Upper lobe of left lung (tissue), 4 donors: ENCODE data around the gene CLEC4F.

Source experiments
- POLR2A ChIP-seq, 4 donors: fragments of 450-650 bp; IDR thresholded peaks; one replicate each; pipeline ENCODE4 v1.5.1; 2016 to 2017; ENCODE audit warnings: antibody characterized with exemption in 4 of 4, mild to moderate bottlenecking in 2 of 4
- POLR2AphosphoS5 ChIP-seq, 2 donors: sonication (generic); formaldehyde crosslinking; IDR thresholded peaks; one replicate each; pipeline ENCODE4 v1.5.1; 2017; ENCODE audit warnings: antibody characterized with exemption in 2 of 2
- TF ChIP-seq, protein P1 (sequence below), 6 experiments: fragments of 450-650 bp in 4 of 6; fragments of 200-600 bp in 2 of 6; sonication (generic) in 2 of 6; IDR thresholded peaks; one replicate each; pipeline ENCODE4 v1.5.1; 2016 to 2019; ENCODE audit warnings: antibody characterized with exemption in 6 of 6

DNA sequence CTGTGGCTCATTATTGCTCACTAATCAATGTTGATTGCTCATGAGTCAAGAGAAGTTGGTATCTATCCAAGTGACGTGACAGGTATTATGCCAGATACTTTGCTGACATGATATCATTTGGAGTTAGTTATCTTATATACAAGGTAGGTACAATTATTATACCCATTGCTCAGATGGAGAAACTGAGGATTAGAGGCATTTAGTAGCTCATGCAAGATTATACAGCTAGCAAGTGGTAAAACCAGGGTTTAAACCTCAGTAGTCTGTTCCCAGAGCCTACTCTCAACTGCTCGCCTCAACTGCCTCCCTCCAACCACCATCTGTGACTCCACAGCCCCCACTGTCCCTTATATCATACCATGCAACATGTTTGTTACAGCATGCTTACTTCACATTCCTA is 36.1 kb downstream of the CLEC4F start:
- TF ChIP-seq POLR2A (IDR thresholded peaks at IDR 0.05) (no peak), POLR2AphosphoS5 (IDR thresholded peaks at IDR 0.05) (no peak)
- TF ChIP-seq, protein P1, sequence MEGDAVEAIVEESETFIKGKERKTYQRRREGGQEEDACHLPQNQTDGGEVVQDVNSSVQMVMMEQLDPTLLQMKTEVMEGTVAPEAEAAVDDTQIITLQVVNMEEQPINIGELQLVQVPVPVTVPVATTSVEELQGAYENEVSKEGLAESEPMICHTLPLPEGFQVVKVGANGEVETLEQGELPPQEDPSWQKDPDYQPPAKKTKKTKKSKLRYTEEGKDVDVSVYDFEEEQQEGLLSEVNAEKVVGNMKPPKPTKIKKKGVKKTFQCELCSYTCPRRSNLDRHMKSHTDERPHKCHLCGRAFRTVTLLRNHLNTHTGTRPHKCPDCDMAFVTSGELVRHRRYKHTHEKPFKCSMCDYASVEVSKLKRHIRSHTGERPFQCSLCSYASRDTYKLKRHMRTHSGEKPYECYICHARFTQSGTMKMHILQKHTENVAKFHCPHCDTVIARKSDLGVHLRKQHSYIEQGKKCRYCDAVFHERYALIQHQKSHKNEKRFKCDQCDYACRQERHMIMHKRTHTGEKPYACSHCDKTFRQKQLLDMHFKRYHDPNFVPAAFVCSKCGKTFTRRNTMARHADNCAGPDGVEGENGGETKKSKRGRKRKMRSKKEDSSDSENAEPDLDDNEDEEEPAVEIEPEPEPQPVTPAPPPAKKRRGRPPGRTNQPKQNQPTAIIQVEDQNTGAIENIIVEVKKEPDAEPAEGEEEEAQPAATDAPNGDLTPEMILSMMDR (IDR thresholded peaks at IDR 0.05): no peak
